GM12891 (cell line): ENCODE data around the gene EIF4G3.
A peak's percentile ranks its signal among the peaks of the same experiment; 100 is the strongest.

Source experiments
- DNase-seq: peaks from one replicate; pipeline ENCODE4 v3.0.0; 2011; ENCODE audit warnings: low spot score; ENCODE audit not compliant: insufficient read length
- FAIRE-seq: peaks from 2 replicates; lab custom pipeline; 2011; peaks lifted over from hg19 to GRCh38; lab: Jason Lieb, UNC
- PAX5 ChIP-seq: IDR thresholded peaks from 2 replicates; pipeline ENCODE4 v1.6.1; 2011; ENCODE audit warnings: low read length, moderate library complexity, mild to moderate bottlenecking; ENCODE audit not compliant: insufficient read depth, severe bottlenecking
- POLR2A ChIP-seq: IDR thresholded peaks from 2 replicates; pipeline ENCODE4 v1.6.1; 2011; ENCODE audit warnings: low read depth, low read length, control low read depth
- POLR2AphosphoS5 ChIP-seq: IDR thresholded peaks from 2 replicates; pipeline ENCODE4 v1.6.1; 2011; ENCODE audit warnings: low read depth, low read length, control low read depth
- POU2F2 ChIP-seq: IDR thresholded peaks from 2 replicates; pipeline ENCODE4 v1.6.1; 2011; ENCODE audit warnings: low read depth, mild to moderate bottlenecking, control low read depth, low read length, moderate library complexity
- SPI1 ChIP-seq: IDR thresholded peaks from 2 replicates; pipeline ENCODE4 v1.6.1; 2011; ENCODE audit warnings: low read depth, low read length, control low read depth
- TAF1 ChIP-seq: IDR thresholded peaks from 2 replicates; pipeline ENCODE4 v1.6.1; 2011; ENCODE audit warnings: low read depth, low read length, control low read depth

EIF4G3 gene

DNA sequence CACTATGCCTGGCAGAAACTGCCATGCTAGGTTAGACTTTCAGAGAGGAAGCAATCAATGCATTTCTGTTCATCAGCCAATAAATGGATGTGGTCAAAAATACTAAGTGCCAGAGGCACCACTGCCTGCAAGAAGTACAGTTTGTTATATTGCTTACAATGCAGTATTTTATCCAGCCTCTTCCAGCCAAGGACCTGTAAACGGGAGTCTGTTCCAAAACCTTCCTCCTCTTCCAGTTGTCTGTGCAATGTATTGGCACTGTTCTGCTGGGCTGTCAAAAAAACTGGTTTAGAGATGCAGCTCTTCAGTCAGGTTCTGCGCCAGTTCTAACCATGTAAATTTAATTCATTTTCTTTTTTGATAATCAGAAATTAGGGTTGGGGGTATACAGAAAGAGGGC is 175.7 kb downstream of the EIF4G3 start:
- FAIRE-seq = no peak
- DNase-seq = no peak
- no peak for TF ChIP-seq PAX5
- no peak for TF ChIP-seq POLR2A
- no peak for TF ChIP-seq TAF1
- no peak for TF ChIP-seq POLR2AphosphoS5
- TF ChIP-seq SPI1 = no peak
- no peak for TF ChIP-seq POU2F2

DNA sequence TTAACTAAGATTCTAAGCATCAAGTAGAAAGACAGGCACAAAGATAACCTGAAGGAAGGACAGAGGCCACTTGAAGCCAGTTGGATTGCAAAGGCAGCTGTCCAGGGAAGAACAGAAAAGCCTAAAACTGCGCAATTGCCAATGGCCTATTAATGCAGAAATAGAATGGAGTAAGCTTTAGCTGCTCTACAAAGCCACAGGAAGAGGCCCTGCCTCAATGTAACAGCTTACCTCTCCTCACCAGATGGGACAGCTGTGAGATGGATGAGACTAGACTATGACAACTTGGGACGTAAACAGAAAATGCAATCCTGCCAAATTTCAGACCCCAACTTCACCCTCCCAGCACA is 176.5 kb downstream of the EIF4G3 start:
- TF ChIP-seq POU2F2 (no peak), POLR2AphosphoS5 (no peak), POLR2A (no peak), PAX5 (no peak), SPI1 (no peak)
- no peak for DNase-seq
- FAIRE-seq = peak; percentile 33

DNA sequence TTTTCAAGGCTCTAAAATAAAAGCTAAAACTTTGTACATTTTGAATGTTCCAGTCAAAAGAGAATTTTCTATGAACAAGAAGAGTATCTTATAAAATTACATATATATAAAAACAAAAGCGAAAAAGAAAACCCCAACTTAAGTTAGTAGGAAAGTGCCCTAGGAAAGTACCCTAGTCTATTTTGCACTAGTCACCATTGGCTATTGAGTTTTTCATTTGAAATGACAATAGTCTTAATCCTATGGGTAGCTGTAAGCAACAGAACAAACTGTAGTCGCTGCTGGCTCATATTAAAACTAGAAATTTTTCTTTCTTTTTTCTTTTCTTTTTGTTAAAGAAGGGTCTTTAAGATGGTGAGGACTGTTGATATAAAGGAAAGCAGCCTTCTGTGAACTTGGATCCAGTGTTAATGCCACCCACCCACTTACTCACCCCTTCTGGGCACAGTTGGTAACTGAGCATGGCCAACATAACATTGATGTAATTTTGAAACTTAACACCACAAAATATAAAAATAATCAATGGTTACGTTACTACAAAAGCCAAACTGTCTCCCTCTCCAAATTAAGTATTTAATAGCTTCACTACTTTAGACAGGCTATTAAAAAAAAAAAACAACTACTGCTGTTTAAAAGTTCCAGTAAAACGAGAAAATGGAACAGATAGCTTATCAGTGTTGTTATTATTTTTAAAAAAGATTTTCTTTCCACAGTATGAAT is 177.0 kb downstream of the EIF4G3 start:
- no peak for FAIRE-seq
- DNase-seq = no peak
- TF ChIP-seq SPI1 (no peak), POLR2A (no peak), PAX5 (no peak), POLR2AphosphoS5 (no peak), TAF1 (no peak), POU2F2 (no peak)

DNA sequence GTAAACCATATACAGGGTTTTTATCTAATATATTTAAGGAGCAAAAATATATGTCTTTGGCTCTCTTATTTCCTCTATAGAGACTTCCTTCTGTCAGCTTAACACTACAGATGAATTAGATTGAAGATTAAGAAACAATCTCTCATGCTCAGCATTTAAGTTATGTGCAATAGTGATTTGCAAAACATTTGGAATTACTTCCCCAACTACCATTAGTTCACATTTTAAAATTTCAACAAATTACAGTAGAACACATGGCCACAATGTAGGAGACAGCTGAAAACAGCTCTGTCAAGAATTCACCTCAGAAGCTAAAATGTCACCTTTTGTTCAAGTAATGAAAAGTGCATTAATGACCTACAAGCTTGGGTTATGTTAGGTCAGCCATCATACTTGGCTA is 177.9 kb downstream of the EIF4G3 start:
- no peak for FAIRE-seq
- TF ChIP-seq POU2F2 = no peak
- no peak for TF ChIP-seq SPI1
- no peak for TF ChIP-seq POLR2A
- TF ChIP-seq POLR2AphosphoS5 = no peak
- no peak for TF ChIP-seq TAF1
- no peak for TF ChIP-seq PAX5
- DNase-seq = no peak

DNA sequence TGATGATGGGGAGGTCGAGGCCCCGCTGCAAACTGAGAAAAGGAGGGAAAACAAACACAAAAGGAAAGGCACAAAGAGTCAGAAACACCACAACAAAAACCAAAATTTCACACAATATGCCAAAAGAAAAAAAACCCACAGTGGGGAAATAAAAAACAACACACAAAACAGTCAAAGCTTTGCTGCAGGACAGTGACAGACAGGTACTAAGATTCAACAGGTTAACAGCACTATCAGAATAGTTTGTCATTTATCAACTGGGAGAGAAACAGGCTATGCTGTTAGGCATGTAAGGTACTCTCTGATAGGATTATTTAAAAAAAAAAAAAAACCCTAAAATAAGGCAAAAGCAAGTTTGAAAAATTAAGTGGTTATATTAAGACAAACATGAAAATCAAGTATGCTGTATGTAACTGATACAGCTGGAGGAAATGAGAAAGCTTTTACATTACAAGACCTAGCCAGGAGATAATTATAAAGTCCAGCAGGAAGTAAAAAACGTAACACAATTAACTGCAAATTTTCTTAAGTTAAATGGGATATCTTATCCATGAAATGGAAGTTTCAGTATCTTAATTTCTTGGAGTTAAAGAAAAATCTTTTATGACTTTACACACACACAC is 179.0 kb downstream of the EIF4G3 start:
- no peak for TF ChIP-seq POLR2AphosphoS5
- no peak for TF ChIP-seq TAF1
- TF ChIP-seq SPI1 = no peak
- TF ChIP-seq PAX5 = no peak
- TF ChIP-seq POU2F2 = no peak
- TF ChIP-seq POLR2A = no peak
- FAIRE-seq = no peak
- DNase-seq = no peak

DNA sequence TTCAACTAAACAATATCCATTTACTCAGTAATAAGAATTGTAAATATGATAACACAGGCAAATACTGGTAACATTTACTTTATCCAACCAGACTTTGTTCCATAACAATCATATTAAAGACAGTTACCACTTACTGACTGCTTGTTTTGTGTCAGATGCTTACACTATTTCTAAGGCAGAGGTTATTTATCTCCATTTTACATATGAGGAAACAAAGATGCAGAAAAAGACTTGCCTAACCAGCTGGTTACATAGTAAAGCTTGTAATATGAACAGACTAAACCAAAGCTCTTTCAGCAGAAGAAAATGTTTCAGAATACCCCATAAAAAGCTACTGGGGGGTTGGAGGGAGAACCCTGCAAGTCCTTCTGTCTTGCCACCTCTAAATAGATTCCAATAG is 180.1 kb downstream of the EIF4G3 start:
- DNase-seq (no peak), FAIRE-seq (no peak)
- TF ChIP-seq SPI1 (no peak), PAX5 (no peak), TAF1 (no peak), POU2F2 (no peak)

DNA sequence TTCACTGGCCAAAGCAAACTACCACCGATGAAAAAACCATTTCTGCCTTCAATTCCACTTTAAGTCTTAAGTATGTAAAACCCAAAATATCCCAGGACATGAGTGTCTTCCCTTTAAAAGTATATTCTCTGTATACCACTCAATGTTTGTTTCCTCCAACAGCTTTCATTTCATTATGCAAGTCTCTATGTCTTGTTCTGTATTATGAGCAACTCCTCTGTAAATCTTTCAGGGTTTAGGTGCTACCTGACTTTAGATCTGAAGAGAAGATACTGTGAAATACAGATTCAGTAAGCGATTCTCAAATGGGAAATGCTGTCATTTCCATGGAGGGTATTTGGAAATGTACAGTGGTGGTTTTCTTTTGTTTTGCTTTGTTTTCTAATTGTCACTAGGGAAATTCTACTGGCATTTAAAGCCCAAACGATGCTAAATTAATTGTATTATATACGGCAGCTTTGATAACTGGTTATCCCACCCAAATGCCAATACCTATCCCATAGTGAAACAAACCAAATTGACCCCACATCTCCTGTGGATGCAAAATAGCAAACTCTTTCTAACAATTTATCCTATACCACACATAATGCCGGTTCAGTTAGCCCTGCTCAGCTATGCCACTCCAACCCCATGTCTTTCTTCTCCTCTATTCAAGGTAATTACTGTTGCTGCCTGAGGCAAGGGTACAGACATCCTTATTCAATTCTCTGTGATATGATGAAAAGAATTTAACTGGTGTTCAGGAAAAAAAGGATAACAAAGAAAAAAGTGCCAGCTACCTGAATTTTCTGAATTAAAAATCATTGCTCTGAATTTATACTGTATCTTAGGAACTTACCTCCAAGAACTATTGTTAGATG is 182.8 kb downstream of the EIF4G3 start:
- DNase-seq (no peak), FAIRE-seq (peak; percentile 45)
- TF ChIP-seq POU2F2 (no peak), POLR2AphosphoS5 (no peak), TAF1 (no peak), SPI1 (no peak), POLR2A (no peak)

DNA sequence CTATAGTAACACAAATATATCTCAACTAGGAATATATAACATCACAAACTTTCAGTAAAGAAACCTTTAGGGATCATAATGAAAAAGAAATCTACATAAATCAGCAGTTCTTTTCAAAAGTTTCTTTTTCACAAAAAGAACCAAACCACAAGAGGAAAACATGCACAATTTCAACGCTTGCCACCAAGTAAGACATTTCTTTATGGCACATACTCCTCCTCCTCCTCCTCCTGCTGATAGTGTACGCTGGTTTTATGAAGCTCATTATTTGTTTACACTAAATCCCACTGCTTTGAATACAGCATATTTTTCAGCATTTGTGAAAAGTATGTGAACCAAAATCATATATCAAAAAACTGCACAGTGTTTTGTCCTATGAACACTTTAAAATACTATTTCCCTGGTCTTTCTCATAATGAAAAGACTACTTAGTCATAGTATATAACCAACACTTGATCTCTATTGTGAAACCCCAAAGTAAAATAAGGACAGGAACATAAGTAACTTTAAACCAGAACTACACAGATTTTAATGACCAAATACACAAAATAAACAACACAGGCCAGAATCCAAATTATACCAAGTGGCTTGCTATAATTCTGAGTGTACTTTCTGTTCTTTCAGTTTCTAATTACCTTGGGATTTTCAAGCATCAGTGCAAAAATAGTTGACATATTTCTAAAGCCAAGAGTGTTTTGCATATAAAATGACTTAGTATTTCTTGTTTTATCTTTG is 184.2 kb downstream of the EIF4G3 start:
- DNase-seq (no peak), FAIRE-seq (no peak)
- TF ChIP-seq POLR2A = no peak
- no peak for TF ChIP-seq SPI1
- no peak for TF ChIP-seq TAF1
- TF ChIP-seq PAX5 = no peak
- TF ChIP-seq POLR2AphosphoS5 = no peak
- no peak for TF ChIP-seq POU2F2

DNA sequence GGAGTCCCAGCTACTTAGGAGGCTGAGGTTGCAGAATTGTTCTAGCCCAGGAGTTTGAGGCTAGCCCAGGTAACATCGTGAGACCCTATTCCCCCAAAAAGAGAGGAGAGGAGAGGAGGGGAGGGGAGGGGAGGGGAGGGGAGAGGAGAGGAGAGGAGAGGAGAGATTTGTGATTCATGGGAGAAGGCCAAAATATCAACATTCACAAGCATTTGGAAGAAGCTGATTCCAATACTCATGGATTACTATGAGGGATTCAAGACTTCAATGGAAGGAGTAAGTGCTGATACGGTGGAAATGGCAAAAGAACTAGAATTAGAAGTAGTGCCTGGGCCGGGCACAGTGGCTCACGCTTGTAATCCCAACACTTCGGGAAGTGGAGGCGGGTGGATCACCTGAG is 187.8 kb downstream of the EIF4G3 start:
- FAIRE-seq (no peak), DNase-seq (no peak)
- TF ChIP-seq SPI1 (no peak), TAF1 (no peak), PAX5 (no peak), POLR2AphosphoS5 (no peak), POLR2A (no peak), POU2F2 (no peak)
